ENCODE measurements around the gene GPR141. TPM values are rescaled to one million over a fixed set of nuclear protein-coding genes. Genes with fewer than 3 reads are reported as not detected.
A peak's percentile ranks its signal among the peaks of the same experiment; 100 is the strongest.
"Not testable (repeated sequence)": the region's sequence is repeated elsewhere in the genome, so short reads cannot be mapped to it uniquely, and the experiment has no call there.

GPR141 gene
- total and polyA plus RNA-seq, 4 donors = 0.22 to 5.4 TPM; not detected in 2

DNA sequence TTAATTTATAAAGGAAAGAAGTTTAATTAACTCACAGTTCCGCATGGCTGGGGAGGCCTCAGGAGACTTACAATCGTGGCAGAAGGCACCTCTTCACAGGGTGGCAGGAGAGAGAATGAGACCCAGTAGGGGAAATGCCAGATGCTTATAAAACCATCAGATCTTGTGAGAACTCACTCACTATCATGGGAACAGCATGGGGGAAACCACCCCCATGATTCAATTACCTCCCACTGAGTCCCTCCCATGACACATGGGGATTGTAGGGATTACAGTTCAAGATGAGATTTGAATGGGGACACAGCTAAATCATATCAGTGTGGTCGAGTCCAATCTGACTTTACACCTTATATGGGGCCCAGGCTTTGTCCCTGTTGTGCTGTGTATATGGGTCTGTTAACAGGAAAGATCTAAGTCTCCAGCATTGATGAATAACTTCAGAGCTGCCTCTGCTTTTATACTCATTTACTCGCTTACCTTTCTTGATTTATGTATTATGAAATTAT lies 20.8 kb downstream of the GPR141 start:
- not testable (repeated sequence) for H3K36me3 ChIP-seq (ENCODE audit: control insufficient read depth, insufficient read depth, low read length); DNase-seq (ENCODE audit: low read depth in 4 of 6, low spot score in 6 of 6); H3K9me3 ChIP-seq (ENCODE audit: control insufficient read depth, insufficient read depth, low read length); H3K27ac ChIP-seq (ENCODE audit: low read depth, low read length); H3K4me3 ChIP-seq (ENCODE audit: low read depth, low read length); H3K4me1 ChIP-seq (ENCODE audit: control insufficient read depth, insufficient read depth, low read length); H3K27me3 ChIP-seq (ENCODE audit: control insufficient read depth, insufficient read depth, low read length)
- no CpG with 5 or more reads among the region's 4 CpGs for WGBS (ENCODE audit: insufficient coverage)

DNA sequence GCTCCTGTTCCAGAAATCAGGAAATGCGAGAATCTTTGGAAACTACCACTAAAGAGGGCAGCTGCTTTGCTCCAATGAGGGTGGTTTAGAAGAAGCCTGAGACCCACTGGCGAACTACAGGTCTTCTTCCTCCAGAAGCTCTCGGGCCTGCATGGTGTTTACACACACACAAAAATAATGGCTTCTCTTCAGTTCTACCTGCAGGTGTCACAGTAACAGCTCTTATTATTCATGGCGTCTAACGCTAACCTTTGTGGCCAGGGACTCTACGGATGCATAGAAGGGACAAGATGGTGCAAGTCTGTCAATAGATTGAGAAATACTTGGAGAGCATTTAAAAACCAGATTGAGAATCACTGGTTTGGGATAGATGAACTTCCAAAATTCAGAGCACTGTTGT lies 22.4 kb downstream of the GPR141 start:
- no peaks in the 10 kb centered on the region for H3K9me3 ChIP-seq (ENCODE audit: control insufficient read depth, insufficient read depth, low read length)
- no peaks in the 10 kb centered on the region for H3K27me3 ChIP-seq (ENCODE audit: control insufficient read depth, insufficient read depth, low read length)
- H3K4me1 ChIP-seq (ENCODE audit: control insufficient read depth, insufficient read depth, low read length) = no peaks in the 10 kb centered on the region
- WGBS (ENCODE audit: insufficient coverage) = 90% methylated on average over 4 of the region's 6 CpGs
- no peak overlapping the region for H3K27ac ChIP-seq (ENCODE audit: low read depth, low read length)
- H3K4me3 ChIP-seq (ENCODE audit: low read depth, low read length) = no peak overlapping the region
- DNase-seq (ENCODE audit: low read depth in 4 of 6, low spot score in 6 of 6) = no peak
- H3K36me3 ChIP-seq (ENCODE audit: control insufficient read depth, insufficient read depth, low read length) = no peaks in the 10 kb centered on the region

DNA sequence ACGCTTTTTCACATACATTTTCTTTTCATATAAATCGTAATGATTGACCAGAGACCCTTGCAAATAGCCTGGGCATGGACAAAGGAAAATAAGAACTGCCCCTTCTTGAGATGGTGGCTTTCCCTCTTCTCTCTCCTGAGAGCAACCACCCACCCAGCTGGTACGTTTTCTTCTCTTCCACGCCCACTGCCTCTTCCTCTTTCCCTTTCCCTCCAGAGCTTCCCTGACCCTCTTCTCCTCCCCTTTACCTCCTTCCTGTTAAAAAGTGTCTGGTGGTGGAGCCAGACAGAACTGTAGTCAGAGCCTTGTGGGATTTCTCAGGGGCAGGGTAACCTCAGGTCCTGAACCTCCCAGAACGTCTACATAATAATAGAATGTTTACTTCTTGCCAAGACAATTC lies 23.2 kb downstream of the GPR141 start:
- no peak overlapping the region for H3K27ac ChIP-seq (ENCODE audit: low read depth, low read length)
- no peak for DNase-seq (ENCODE audit: low read depth in 4 of 6, low spot score in 6 of 6)
- H3K9me3 ChIP-seq (ENCODE audit: control insufficient read depth, insufficient read depth, low read length) = no peaks in the 10 kb centered on the region
- H3K36me3 ChIP-seq (ENCODE audit: control insufficient read depth, insufficient read depth, low read length) = no peaks in the 10 kb centered on the region
- no peaks in the 10 kb centered on the region for H3K4me1 ChIP-seq (ENCODE audit: control insufficient read depth, insufficient read depth, low read length)
- H3K4me3 ChIP-seq (ENCODE audit: low read depth, low read length) = no peak overlapping the region
- WGBS (ENCODE audit: insufficient coverage) = 70% methylated on average over 3 of the region's 5 CpGs
- no peaks in the 10 kb centered on the region for H3K27me3 ChIP-seq (ENCODE audit: control insufficient read depth, insufficient read depth, low read length)

DNA sequence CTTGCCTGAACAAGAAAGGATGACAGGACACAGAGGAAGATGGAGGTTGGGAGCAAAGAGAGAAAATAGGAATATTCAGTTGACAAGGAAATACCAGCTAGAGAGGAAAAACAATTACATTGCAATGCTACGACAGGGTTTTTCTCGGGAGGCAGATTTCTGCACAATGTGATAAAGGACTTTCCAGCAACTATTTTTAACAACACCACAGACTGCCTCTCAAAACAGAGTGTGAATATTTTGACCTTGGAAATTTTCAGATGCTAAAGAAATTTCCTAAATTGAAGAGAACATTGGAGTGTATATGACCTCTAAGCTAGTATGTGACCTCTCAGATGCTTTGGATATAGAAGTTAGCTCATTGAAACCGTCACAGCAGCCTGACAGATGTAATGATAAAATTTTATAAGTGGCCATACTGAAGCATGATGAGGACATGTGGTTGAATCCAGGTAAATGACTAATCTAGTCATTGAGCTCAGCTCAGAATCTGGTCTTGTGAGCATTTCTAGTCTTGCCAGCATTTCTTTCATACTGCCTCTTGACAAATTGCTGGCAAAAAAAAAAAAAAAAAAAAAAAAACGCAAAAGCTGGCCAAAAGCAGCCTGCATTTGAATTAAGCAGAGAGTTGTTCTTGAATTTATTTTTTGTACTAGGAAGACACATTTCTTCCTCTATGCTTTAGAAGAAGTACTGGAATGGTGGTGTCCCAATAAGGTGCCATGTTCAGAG lies 24.4 kb downstream of the GPR141 start:
- Histone ChIP-seq H3K27ac (ENCODE audit: low read depth, low read length) (no peak overlapping the region), H3K36me3 (ENCODE audit: control insufficient read depth, insufficient read depth, low read length) (no peaks in the 10 kb centered on the region), H3K4me1 (ENCODE audit: control insufficient read depth, insufficient read depth, low read length) (no peaks in the 10 kb centered on the region), H3K27me3 (ENCODE audit: control insufficient read depth, insufficient read depth, low read length) (no peaks in the 10 kb centered on the region), H3K4me3 (ENCODE audit: low read depth, low read length) (no peak overlapping the region), H3K9me3 (ENCODE audit: control insufficient read depth, insufficient read depth, low read length) (no peaks in the 10 kb centered on the region)
- DNase-seq (ENCODE audit: low read depth in 4 of 6, low spot score in 6 of 6) = peak in 2 of 6 donors; percentile 14 to 59
- 89% methylated on average over 1 of the region's 4 CpGs for WGBS (ENCODE audit: insufficient coverage)

DNA sequence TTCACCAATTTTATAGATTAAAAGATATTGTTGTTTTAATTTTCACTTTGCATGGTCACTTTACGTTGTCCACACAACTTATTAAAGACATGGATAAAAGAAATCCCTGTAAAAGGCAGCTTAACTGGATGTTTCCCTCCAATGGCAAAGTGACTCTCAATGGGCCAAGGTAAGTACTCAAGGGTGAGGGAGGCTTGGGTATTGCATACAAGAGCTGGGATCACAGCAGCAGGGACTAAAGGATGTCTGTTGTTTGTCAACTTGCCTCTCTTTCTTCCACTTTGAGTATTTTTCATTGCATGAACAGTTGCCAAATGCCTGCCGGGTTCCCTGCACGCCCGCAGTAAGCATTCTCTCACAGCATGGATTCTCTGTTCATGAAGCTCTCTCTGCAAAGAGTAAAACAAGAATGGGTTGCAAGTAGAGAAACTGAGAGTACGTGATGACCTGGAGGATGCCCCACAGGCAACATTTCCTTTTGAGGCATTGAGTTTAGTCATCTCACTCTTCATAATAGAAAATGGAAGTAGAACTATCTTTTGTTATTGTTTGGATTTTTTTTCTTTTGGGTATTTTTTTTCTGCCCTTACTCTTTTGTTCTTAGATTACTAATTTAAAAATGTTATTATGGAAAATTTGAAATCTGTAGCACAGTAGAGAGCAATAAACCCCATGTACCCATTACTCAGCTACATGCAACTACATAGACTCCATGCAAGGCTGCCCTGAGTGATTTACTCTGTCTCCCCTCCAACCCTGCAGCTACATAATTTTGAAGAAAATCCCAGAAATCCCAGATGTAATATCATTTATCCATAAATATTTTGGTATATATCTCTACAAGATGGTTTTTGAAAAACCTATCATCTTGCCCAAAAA lies 26.3 kb downstream of the GPR141 start:
- Histone ChIP-seq H3K4me3 (ENCODE audit: low read depth, low read length) (no peak overlapping the region), H3K4me1 (ENCODE audit: control insufficient read depth, insufficient read depth, low read length) (no peaks in the 10 kb centered on the region), H3K27me3 (ENCODE audit: control insufficient read depth, insufficient read depth, low read length) (no peaks in the 10 kb centered on the region), H3K9me3 (ENCODE audit: control insufficient read depth, insufficient read depth, low read length) (no peaks in the 10 kb centered on the region), H3K36me3 (ENCODE audit: control insufficient read depth, insufficient read depth, low read length) (no peaks in the 10 kb centered on the region), H3K27ac (ENCODE audit: low read depth, low read length) (no peak overlapping the region)
- WGBS (ENCODE audit: insufficient coverage) = 60% methylated on average over 1 of the region's 5 CpGs
- no peak for DNase-seq (ENCODE audit: low read depth in 4 of 6, low spot score in 6 of 6)

DNA sequence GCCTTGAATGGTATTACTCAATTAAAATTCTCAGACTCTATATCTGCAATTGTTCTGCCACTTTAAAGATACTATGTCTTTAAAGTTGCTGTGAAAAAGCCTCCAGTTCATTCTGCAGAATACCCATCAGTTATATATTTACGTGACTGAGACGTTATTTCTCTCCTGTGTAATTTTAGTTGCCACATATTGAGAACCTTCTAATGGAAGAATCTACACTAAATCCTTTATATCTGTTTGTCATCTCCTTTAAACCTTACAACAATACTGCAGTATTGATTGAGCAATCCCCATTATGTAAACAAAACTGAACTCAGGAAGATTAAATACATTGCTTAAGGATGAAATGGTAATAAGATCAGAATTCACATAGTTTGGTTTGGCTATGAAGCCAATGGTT lies 30.0 kb downstream of the GPR141 start:
- no peaks in the 10 kb centered on the region for H3K36me3 ChIP-seq (ENCODE audit: control insufficient read depth, insufficient read depth, low read length)
- no peaks in the 10 kb centered on the region for H3K27me3 ChIP-seq (ENCODE audit: control insufficient read depth, insufficient read depth, low read length)
- no CpG with 5 or more reads among the region's 2 CpGs for WGBS (ENCODE audit: insufficient coverage)
- DNase-seq (ENCODE audit: low read depth in 4 of 6, low spot score in 6 of 6) = no peak
- H3K4me1 ChIP-seq (ENCODE audit: control insufficient read depth, insufficient read depth, low read length) = no peaks in the 10 kb centered on the region
- no peak overlapping the region for H3K27ac ChIP-seq (ENCODE audit: low read depth, low read length)
- no peak overlapping the region for H3K4me3 ChIP-seq (ENCODE audit: low read depth, low read length)
- H3K9me3 ChIP-seq (ENCODE audit: control insufficient read depth, insufficient read depth, low read length) = no peaks in the 10 kb centered on the region

DNA sequence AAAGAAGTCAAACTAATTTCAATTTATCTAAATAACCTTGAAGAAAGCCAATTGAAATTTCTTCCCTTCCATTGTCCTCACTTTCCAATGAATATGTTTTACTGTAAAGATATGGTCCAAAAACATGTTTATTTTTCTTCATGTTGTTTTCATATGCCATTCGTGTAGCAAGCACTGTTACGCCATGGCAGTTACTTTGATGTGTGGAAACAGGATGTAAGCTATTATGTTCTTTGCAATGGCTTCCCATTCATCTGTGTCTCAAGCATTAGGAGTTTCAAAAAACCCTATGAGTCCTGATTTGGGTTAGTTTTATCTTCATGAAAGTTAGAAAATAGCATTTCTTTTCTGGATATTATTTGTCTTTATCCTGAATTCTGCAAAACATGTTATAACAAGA lies 31.0 kb downstream of the GPR141 start:
- H3K9me3 ChIP-seq (ENCODE audit: control insufficient read depth, insufficient read depth, low read length) = no peaks in the 10 kb centered on the region
- H3K36me3 ChIP-seq (ENCODE audit: control insufficient read depth, insufficient read depth, low read length) = no peaks in the 10 kb centered on the region
- no CpG with 5 or more reads among the region's 2 CpGs for WGBS (ENCODE audit: insufficient coverage)
- H3K4me1 ChIP-seq (ENCODE audit: control insufficient read depth, insufficient read depth, low read length) = no peaks in the 10 kb centered on the region
- DNase-seq (ENCODE audit: low read depth in 4 of 6, low spot score in 6 of 6) = no peak
- no peak overlapping the region for H3K27ac ChIP-seq (ENCODE audit: low read depth, low read length)
- no peaks in the 10 kb centered on the region for H3K27me3 ChIP-seq (ENCODE audit: control insufficient read depth, insufficient read depth, low read length)
- H3K4me3 ChIP-seq (ENCODE audit: low read depth, low read length) = no peak overlapping the region

DNA sequence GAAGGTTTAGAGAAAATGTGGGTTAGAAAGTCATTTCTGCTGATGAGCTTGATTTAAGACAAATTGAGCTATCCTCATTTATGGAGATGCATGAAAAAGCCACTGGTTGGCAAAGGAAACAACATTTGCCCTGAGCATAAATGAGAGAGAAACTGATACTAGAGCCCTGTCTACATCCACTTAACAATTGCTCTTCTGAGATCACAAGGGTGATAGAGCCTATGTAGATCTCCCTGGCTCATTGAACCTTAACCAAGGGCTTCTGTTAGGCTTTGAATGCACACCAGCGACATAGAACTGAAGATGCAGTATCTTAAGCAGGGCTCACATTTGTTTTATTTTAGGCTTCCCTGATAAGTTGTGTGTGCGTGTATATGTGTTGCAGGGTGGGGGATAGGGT lies 35.0 kb downstream of the GPR141 start:
- 86% methylated on average over 1 of the region's 2 CpGs for WGBS (ENCODE audit: insufficient coverage)
- Histone ChIP-seq H3K27ac (ENCODE audit: low read depth, low read length) (no peak overlapping the region), H3K9me3 (ENCODE audit: control insufficient read depth, insufficient read depth, low read length) (no peaks in the 10 kb centered on the region)

DNA sequence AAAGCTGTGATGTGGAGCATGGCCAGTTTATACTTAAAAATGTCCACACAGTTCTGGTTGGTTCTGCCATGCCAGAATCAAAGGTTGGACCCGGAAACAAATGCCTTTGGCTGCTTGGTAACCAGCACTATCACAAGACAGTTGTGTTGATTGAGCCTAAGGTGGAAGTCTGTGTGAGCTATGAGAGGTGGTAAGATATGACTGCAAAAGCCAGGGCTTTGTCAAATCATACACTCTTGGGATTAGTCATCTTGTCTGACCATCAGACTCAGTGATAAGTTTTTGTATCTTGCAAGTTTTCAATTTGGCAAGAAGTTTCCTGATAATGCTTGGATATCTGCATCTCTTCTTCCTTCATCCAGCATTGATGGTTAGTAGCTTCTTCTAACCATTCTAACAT lies 35.5 kb downstream of the GPR141 start:
- Histone ChIP-seq H3K27me3 (ENCODE audit: control insufficient read depth, insufficient read depth, low read length) (no peaks in the 10 kb centered on the region), H3K36me3 (ENCODE audit: control insufficient read depth, insufficient read depth, low read length) (no peaks in the 10 kb centered on the region), H3K4me1 (ENCODE audit: control insufficient read depth, insufficient read depth, low read length) (no peaks in the 10 kb centered on the region), H3K9me3 (ENCODE audit: control insufficient read depth, insufficient read depth, low read length) (no peaks in the 10 kb centered on the region), H3K27ac (ENCODE audit: low read depth, low read length) (no peak overlapping the region), H3K4me3 (ENCODE audit: low read depth, low read length) (no peak overlapping the region)
- WGBS (ENCODE audit: insufficient coverage) = 90% methylated on average over 1 of the region's 1 CpG
- DNase-seq (ENCODE audit: low read depth in 4 of 6, low spot score in 6 of 6) = no peak

More for the DNA sequence above, 35.0 kb downstream of the GPR141 start:
- no peaks in the 10 kb centered on the region for H3K36me3 ChIP-seq (ENCODE audit: control insufficient read depth, insufficient read depth, low read length)
- H3K27me3 ChIP-seq (ENCODE audit: control insufficient read depth, insufficient read depth, low read length) = no peaks in the 10 kb centered on the region
- H3K4me3 ChIP-seq (ENCODE audit: low read depth, low read length) = no peak overlapping the region
- DNase-seq (ENCODE audit: low read depth in 4 of 6, low spot score in 6 of 6) = no peak
- no peaks in the 10 kb centered on the region for H3K4me1 ChIP-seq (ENCODE audit: control insufficient read depth, insufficient read depth, low read length)

All from spinal cord (tissue), 10 donors.